HepG2 (cell line): ENCODE results near the gene EEPD1. TPM values are rescaled to one million over a fixed set of nuclear protein-coding genes. Genes with fewer than 3 reads are reported as not detected.

Experiments
- CBX1 ChIP-seq: IDR thresholded peaks from one replicate; pipeline ENCODE4 v1.6.1; 2016; ENCODE audit warnings: antibody characterized with exemption, low read depth
- CHD2 ChIP-seq: IDR thresholded peaks from 2 replicates; pipeline ENCODE4 v1.6.1; 2011; ENCODE audit warnings: low read depth, low read length, improper control_type of control experiment
- ELF3 ChIP-seq: IDR thresholded peaks from 2 replicates; pipeline ENCODE4 v1.6.1; 2016; ENCODE audit warnings: missing genetic modification reagents, missing compliant biosample characterization
- EP300 ChIP-seq, 3 experiments: sonication (generic) in 1 of 3; formaldehyde crosslinking in 1 of 3; IDR thresholded peaks; 2 replicates each; pipeline versions ENCODE4 v1.5.1 to v1.6.1; 2011 to 2020; ENCODE audit warnings: low read depth in 2 of 3, low read length in 2 of 3, borderline replicate concordance in 1 of 3, improper control_type of control experiment in 1 of 3, mild to moderate bottlenecking in 1 of 3, missing genetic modification reagents in 1 of 3, moderate library complexity in 1 of 3
- FOSL2 ChIP-seq: sonication (generic); formaldehyde crosslinking; IDR thresholded peaks from 2 replicates; pipeline ENCODE4 v1.4.0; 2020; ENCODE audit warnings: missing genetic modification reagents
- GABPA ChIP-seq, 2 experiments: IDR thresholded peaks; 2 replicates each; pipeline ENCODE4 v1.6.1; 2011 to 2016; ENCODE audit warnings: low read depth in 2 of 2, low read length in 1 of 2, missing biosample characterization in 1 of 2, missing genetic modification characterization in 1 of 2
- HDAC2 ChIP-seq: sonication (generic); formaldehyde crosslinking; IDR thresholded peaks from 2 replicates; pipeline ENCODE4 v1.4.0; 2020; ENCODE audit warnings: missing genetic modification reagents
- MNT ChIP-seq: fragments of 450-650 bp; IDR thresholded peaks from 2 replicates; pipeline ENCODE4 v1.6.1; 2016
- MYNN ChIP-seq: sonication (generic); formaldehyde crosslinking; IDR thresholded peaks from 2 replicates; pipeline ENCODE4 v1.4.0; 2020; ENCODE audit warnings: mild to moderate bottlenecking, low read depth, missing genetic modification reagents
- NCOA2 ChIP-seq: sonication (generic); formaldehyde crosslinking; IDR thresholded peaks from 2 replicates; pipeline ENCODE4 v1.8.0; 2022; ENCODE audit warnings: inconsistent platforms
- NR2F6 ChIP-seq, 2 experiments: IDR thresholded peaks; 2 replicates each; pipeline ENCODE4 v1.6.1; 2016; ENCODE audit warnings: antibody characterized with exemption in 1 of 2, mild to moderate bottlenecking in 1 of 2
- PLRG1 ChIP-seq: fragments of 450-650 bp; conservative IDR thresholded peaks from 2 replicates; pipeline ENCODE4 v1.6.1; 2016
- RARA ChIP-seq: IDR thresholded peaks from 2 replicates; pipeline ENCODE4 v1.6.1; 2016; ENCODE audit warnings: missing genetic modification reagents, missing compliant biosample characterization
- SOX13 ChIP-seq, 3 experiments: fragments of 450-650 bp in 1 of 3; sonication (generic) in 1 of 3; formaldehyde crosslinking in 1 of 3; IDR thresholded peaks in 2 of 3; conservative IDR thresholded peaks in 1 of 3; 2 replicates each; pipeline versions ENCODE4 v1.5.0 to v1.6.1; 2016 to 2020; ENCODE audit warnings: antibody characterized with exemption in 1 of 3, mild to moderate bottlenecking in 1 of 3, missing compliant biosample characterization in 1 of 3, missing genetic modification reagents in 1 of 3, moderate library complexity in 1 of 3
- THYN1 ChIP-seq: sonication (generic); formaldehyde crosslinking; IDR thresholded peaks from 2 replicates; pipeline ENCODE4 v1.8.1; 2023; ENCODE audit warnings: low read depth, mild to moderate bottlenecking, moderate library complexity, missing genetic modification reagents, borderline replicate concordance
- TOE1 ChIP-seq: sonication (generic); formaldehyde crosslinking; IDR thresholded peaks from 2 replicates; pipeline ENCODE4 v1.4.0; 2020; ENCODE audit warnings: mild to moderate bottlenecking, missing genetic modification reagents
- ZKSCAN8 ChIP-seq: IDR thresholded peaks from 2 replicates; pipeline ENCODE4 v1.6.1; 2016; ENCODE audit warnings: borderline replicate concordance, missing genetic modification reagents, missing compliant biosample characterization
- ZNF138 ChIP-seq: sonication (generic); formaldehyde crosslinking; IDR thresholded peaks from 2 replicates; pipeline ENCODE4 v1.5.0; 2020; ENCODE audit warnings: mild to moderate bottlenecking, low read depth, missing genetic modification reagents
- ZNF468 ChIP-seq: sonication (generic); formaldehyde crosslinking; IDR thresholded peaks from 2 replicates; pipeline ENCODE4 v1.8.0; 2022; ENCODE audit warnings: mild to moderate bottlenecking, moderate library complexity, missing genetic modification reagents
- ZNF501 ChIP-seq: sonication (generic); formaldehyde crosslinking; IDR thresholded peaks from 2 replicates; pipeline ENCODE4 v1.5.1; 2020; ENCODE audit warnings: mild to moderate bottlenecking, moderate library complexity, missing genetic modification reagents
- ZNF530 ChIP-seq: sonication (generic); formaldehyde crosslinking; IDR thresholded peaks from 2 replicates; pipeline ENCODE4 v1.5.0; 2020; ENCODE audit warnings: low read depth, mild to moderate bottlenecking, missing genetic modification reagents
- ZNF660 ChIP-seq: sonication (generic); formaldehyde crosslinking; IDR thresholded peaks from 2 replicates; pipeline ENCODE4 v1.5.1; 2020; ENCODE audit warnings: mild to moderate bottlenecking, low read depth, missing genetic modification reagents, borderline replicate concordance
- ZSCAN12 ChIP-seq: sonication (generic); formaldehyde crosslinking; IDR thresholded peaks from 2 replicates; pipeline ENCODE4 v1.9.0; 2021; ENCODE audit warnings: mild to moderate bottlenecking, missing genetic modification reagents
- polyA plus RNA-seq, 8 experiments: library from polyadenylated mRNA; depleted of rRNA in 3 of 8; stranded (reverse) in 7 of 8; unstranded in 1 of 8; fragments of >200 nt; fragmentation: Illumina TruSeq in 4 of 8; extraction: Trizol in 4 of 8; gene quantifications; 2 replicates each; pipeline versions ENCODE4 v1.2.1 to v1.2.3, GENCODE V29; 2011 to 2016; ENCODE audit warnings: low read depth in 4 of 8, missing spikeins in 1 of 8, mixed read lengths in 1 of 8; ENCODE audit not compliant: insufficient read depth in 1 of 8
- total RNA-seq, 5 experiments: library from RNA; depleted of rRNA; stranded (reverse); fragments of >200 nt; fragmentation: Illumina TruSeq; extraction: Trizol; gene quantifications; 2 replicates each; pipeline ENCODE4 v1.2.3, GENCODE V29; 2016; ENCODE audit warnings: low read depth in 1 of 5
- TF ChIP-seq, protein P1 (sequence below): sonication (generic); formaldehyde crosslinking; IDR thresholded peaks from 2 replicates; pipeline ENCODE4 v1.4.0; 2020; ENCODE audit warnings: missing genetic modification reagents
- TF ChIP-seq, protein P2 (sequence below): sonication (generic); formaldehyde crosslinking; IDR thresholded peaks from 2 replicates; pipeline ENCODE4 v1.8.0; 2022; ENCODE audit warnings: mild to moderate bottlenecking, missing genetic modification reagents

The EEPD1 gene
- total and polyA plus RNA-seq, 2 of the 13 experiments (the other 11 are each of a cell fraction or from before 2014, with no cell fraction given), result 10.1 to 16.4 TPM

GRCh38 chr7:36157527-36158320 lies 4.7 kb downstream of the EEPD1 start (continued):
- TF ChIP-seq EP300 (IDR thresholded peaks at IDR 0.05; ENCODE audit: low read depth in 2 of 2, low read length in 2 of 2), result 0 out of 4 replicates have a peak, but pooled peaks of 1 of the 2 experiments have one; percentile 17
- no peak for TF ChIP-seq EP300 (CRISPR knock-in tag; IDR thresholded peaks at IDR 0.05; ENCODE audit: borderline replicate concordance)
- TF ChIP-seq SOX13 (IDR thresholded peaks at IDR 0.05), result no peak
- TF ChIP-seq SOX13 (CRISPR knock-in tag; conservative IDR thresholded peaks at IDR 0.05 in 1 of 2, IDR thresholded peaks at IDR 0.05 in 1 of 2), result peak in 1 of 2 experiments; percentile 82; a peak in 2 of 4 replicates
- no peak for TF ChIP-seq ZNF530
- no peak for TF ChIP-seq CHD2
- TF ChIP-seq ZKSCAN8, result no peak
- peak; percentile 44 for TF ChIP-seq MNT
- peak; percentile 31; the same call in 1 of the 2 replicates for TF ChIP-seq FOSL2 (CRISPR knock-in tag)
- TF ChIP-seq MYNN (CRISPR knock-in tag), result no peak
- TF ChIP-seq NCOA2, result 0 out of 2 replicates have a peak, but pooled peaks have one; percentile 28
- TF ChIP-seq THYN1 (CRISPR knock-in tag), result no peak
- TF ChIP-seq RARA, result peak; percentile 39; the same call in 1 of the 2 replicates
- TF ChIP-seq ZSCAN12 (CRISPR knock-in tag), result no peak
- TF ChIP-seq PLRG1, result no peak
- TF ChIP-seq HDAC2 (CRISPR knock-in tag), result peak; percentile 40
- no peak for TF ChIP-seq CBX1
- TF ChIP-seq, protein P1, sequence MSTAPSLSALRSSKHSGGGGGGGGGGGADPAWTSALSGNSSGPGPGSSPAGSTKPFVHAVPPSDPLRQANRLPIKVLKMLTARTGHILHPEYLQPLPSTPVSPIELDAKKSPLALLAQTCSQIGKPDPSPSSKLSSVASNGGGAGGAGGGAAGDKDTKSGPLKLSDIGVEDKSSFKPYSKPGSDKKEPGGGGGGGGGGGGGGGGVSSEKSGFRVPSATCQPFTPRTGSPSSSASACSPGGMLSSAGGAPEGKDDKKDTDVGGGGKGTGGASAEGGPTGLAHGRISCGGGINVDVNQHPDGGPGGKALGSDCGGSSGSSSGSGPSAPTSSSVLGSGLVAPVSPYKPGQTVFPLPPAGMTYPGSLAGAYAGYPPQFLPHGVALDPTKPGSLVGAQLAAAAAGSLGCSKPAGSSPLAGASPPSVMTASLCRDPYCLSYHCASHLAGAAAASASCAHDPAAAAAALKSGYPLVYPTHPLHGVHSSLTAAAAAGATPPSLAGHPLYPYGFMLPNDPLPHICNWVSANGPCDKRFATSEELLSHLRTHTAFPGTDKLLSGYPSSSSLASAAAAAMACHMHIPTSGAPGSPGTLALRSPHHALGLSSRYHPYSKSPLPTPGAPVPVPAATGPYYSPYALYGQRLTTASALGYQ (CRISPR knock-in tag), result no peak
- no peak for TF ChIP-seq ZNF468 (CRISPR knock-in tag)
- TF ChIP-seq NR2F6 (IDR thresholded peaks at IDR 0.05), result no peak
- peak; percentile 34; the same call in 1 of the 2 replicates for TF ChIP-seq NR2F6 (CRISPR knock-in tag; IDR thresholded peaks at IDR 0.05)
- no peak for TF ChIP-seq ZNF660 (CRISPR knock-in tag)
- no peak for TF ChIP-seq ELF3
- TF ChIP-seq TOE1, result no peak
- TF ChIP-seq ZNF501 (CRISPR knock-in tag), result no peak
- TF ChIP-seq GABPA (IDR thresholded peaks at IDR 0.05; ENCODE audit: low read depth, low read length), result no peak
- TF ChIP-seq GABPA (CRISPR knock-in tag; IDR thresholded peaks at IDR 0.05; ENCODE audit: low read depth), result no peak
- TF ChIP-seq ZNF138, result no peak
- TF ChIP-seq, protein P2, sequence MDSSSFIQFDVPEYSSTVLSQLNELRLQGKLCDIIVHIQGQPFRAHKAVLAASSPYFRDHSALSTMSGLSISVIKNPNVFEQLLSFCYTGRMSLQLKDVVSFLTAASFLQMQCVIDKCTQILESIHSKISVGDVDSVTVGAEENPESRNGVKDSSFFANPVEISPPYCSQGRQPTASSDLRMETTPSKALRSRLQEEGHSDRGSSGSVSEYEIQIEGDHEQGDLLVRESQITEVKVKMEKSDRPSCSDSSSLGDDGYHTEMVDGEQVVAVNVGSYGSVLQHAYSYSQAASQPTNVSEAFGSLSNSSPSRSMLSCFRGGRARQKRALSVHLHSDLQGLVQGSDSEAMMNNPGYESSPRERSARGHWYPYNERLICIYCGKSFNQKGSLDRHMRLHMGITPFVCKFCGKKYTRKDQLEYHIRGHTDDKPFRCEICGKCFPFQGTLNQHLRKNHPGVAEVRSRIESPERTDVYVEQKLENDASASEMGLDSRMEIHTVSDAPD (CRISPR knock-in tag), result no peak
